ENCODE measurements around the gene PTGIS. TPM values are rescaled to one million over a fixed set of nuclear protein-coding genes. Genes with fewer than 3 reads are reported as not detected.

PTGIS gene
- total and polyA plus RNA-seq, 2 of the 4 experiments (the other 2 are of a cell fraction) = 1.6 to 2.6 TPM

GRCh38 chr20:49481116-49481515 lies 86.8 kb downstream of the PTGIS start:
- no TSS peak for BruUV-seq (replicated peaks)

More at GRCh38 chr20:49481116-49481515, 86.8 kb downstream of the PTGIS start:
- Histone ChIP-seq H3K4me1 (ENCODE audit: control insufficient read depth, insufficient read depth, low read length) (no peaks in the 10 kb centered on the region), H3K27ac (ENCODE audit: insufficient read depth, low read length) (no peak overlapping the region), H3K56ac (ENCODE audit: extremely low read depth, insufficient read depth, low read length) (no peak overlapping the region), H2AK5ac (ENCODE audit: low read depth, low read length) (no peak overlapping the region), H3K4me3 (ENCODE audit: insufficient read depth, low read depth, low read length) (no peak overlapping the region), H3K36me3 (ENCODE audit: control insufficient read depth, insufficient read depth, low read length) (no peaks in the 10 kb centered on the region), H2BK120ac (ENCODE audit: low read depth, low read length) (no peak overlapping the region), H4K20me1 (ENCODE audit: insufficient read depth, low read length) (0 out of 2 replicates have a peak, but pooled peaks cover 6% of the 10 kb centered on the region), H2AK9ac (replicated peaks; ENCODE audit: low read depth, low read length, poor library complexity) (no peak overlapping the region), H3K18ac (ENCODE audit: low read depth, low read length) (no peak overlapping the region), H2BK15ac (ENCODE audit: low read depth, low read length) (no peak overlapping the region), H3K4me2 (ENCODE audit: low read depth, low read length) (no peak overlapping the region), H4K5ac (ENCODE audit: low read depth, low read length) (no peak overlapping the region), H3K9me1 (ENCODE audit: insufficient read depth, low read length) (0 out of 2 replicates have a peak, but pooled peaks cover 3% of the 10 kb centered on the region), H3K14ac (replicated peaks; ENCODE audit: low read depth, low read length) (no peak overlapping the region), H3K9me3 (ENCODE audit: control insufficient read depth, insufficient read depth, low read length) (0 out of 2 replicates have a peak, but pooled peaks cover 2% of the 10 kb centered on the region), H2BK20ac (ENCODE audit: low read depth, low read length) (no peak overlapping the region), H4K8ac (ENCODE audit: low read depth in 2 of 2, low read length in 2 of 2) (no peak overlapping the region), H3K23ac (ENCODE audit: low read depth, low read length) (no peak overlapping the region), H4K91ac (ENCODE audit: insufficient read depth, low read depth, low read length) (no peak overlapping the region), H3K79me1 (ENCODE audit: low read depth in 1 of 2, low read length in 2 of 2) (no peaks in the 10 kb centered on the region), H2AFZ (replicated peaks; ENCODE audit: low read length, poor library complexity) (no peak overlapping the region), H3K4ac (ENCODE audit: low read depth, low read length) (no peak overlapping the region), H3K27me3 (ENCODE audit: control insufficient read depth, insufficient read depth, low read length) (peaks cover 67% of the 10 kb centered on the region), H3K9ac (ENCODE audit: low read depth, low read length) (no peak overlapping the region), H2BK5ac (ENCODE audit: low read depth, low read length, poor library complexity, severe bottlenecking) (no peak overlapping the region)
- POLR2A ChIA-PET (ENCODE audit: unreplicated experiment) = no interaction called here
- WGBS, 2 experiments (ENCODE audit: extremely low coverage in 2 of 2, insufficient read length in 1 of 2) = no CpG with 5 or more reads among the region's 3 CpGs
- TF ChIP-seq MAZ (IDR thresholded peaks at IDR 0.05; ENCODE audit: borderline replicate concordance, low read depth, low read length) (no peak), MXI1 (IDR thresholded peaks at IDR 0.05; ENCODE audit: borderline replicate concordance, low read depth, low read length) (no peak), ELK1 (IDR thresholded peaks at IDR 0.05; ENCODE audit: borderline replicate concordance, low read depth, low read length) (no peak), RAD21 (IDR thresholded peaks at IDR 0.05; ENCODE audit: low read length) (no peak), FOS (IDR thresholded peaks at IDR 0.05; ENCODE audit: low read depth, low read length) (no peak), BHLHE40 (IDR thresholded peaks at IDR 0.05; ENCODE audit: low read depth, low read length) (no peak), USF2 (IDR thresholded peaks at IDR 0.05; ENCODE audit: low read depth, low read length) (no peak), RFX5 (IDR thresholded peaks at IDR 0.05; ENCODE audit: low read depth, low read length) (no peak), MAFK (IDR thresholded peaks at IDR 0.05; ENCODE audit: low read depth, low read length) (no peak), CEBPB (IDR thresholded peaks at IDR 0.05; ENCODE audit: low read depth, low read length) (no peak), SMC3 (IDR thresholded peaks at IDR 0.05; ENCODE audit: low read depth, low read length) (no peak), CTCF (conservative IDR thresholded peaks at IDR 0.05; ENCODE audit: low read depth, low read length) (no peak), RCOR1 (IDR thresholded peaks at IDR 0.05; ENCODE audit: insufficient replicate concordance, low read length) (no peak), NFE2L2 (IDR thresholded peaks at IDR 0.05; ENCODE audit: low read depth, low read length) (no peak), CHD1 (IDR thresholded peaks at IDR 0.05; ENCODE audit: low read depth, low read length) (no peak), POLR2A (IDR thresholded peaks at IDR 0.05; ENCODE audit: low read depth, low read length) (no peak)
- ATAC-seq (ENCODE audit: low read depth) (no peak), DNase-seq (no peak)
- dilution Hi-C loops (cut with HindIII; ENCODE audit: low sequenced_read_pairs, unreplicated experiment) = no loop called here
- CTCF ChIA-PET = no interaction called here
- intact Hi-C loops (cut with micrococcal nuclease) = loop anchor here (5.0 to 10.0 kb wide), 2 partner anchors 51 to 96 kb away; no protein-coding TSS in a partner anchor
- in situ Hi-C loops (cut with MboI; ENCODE audit: low sequenced_read_pairs) = no loop called here
